ENCODE results near the gene NHSL2. TPM values are rescaled to one million over a fixed set of nuclear protein-coding genes. Genes with fewer than 3 reads are reported as not detected.

NHSL2 gene
- total and polyA plus RNA-seq, 2 of the 13 experiments (the other 11 are each of a cell fraction or from before 2014, with no cell fraction given) = not detected

GRCh38 chrX:72062916-72063315 is 152.3 kb downstream of the NHSL2 start:
- intact Hi-C loops (cut with micrococcal nuclease; ENCODE audit: unreplicated experiment) = no loop called here
- H3K9me3 ChIP-seq (ENCODE audit: low read length) = no peaks in the 10 kb centered on the region
- H3K4me1 ChIP-seq (ENCODE audit: insufficient read depth, low read length) = no peaks in the 10 kb centered on the region
- no peak for ATAC-seq
- TF ChIP-seq ZNF207 (IDR thresholded peaks at IDR 0.05; ENCODE audit: borderline replicate concordance) (no peak), ZNF160 (CRISPR knock-in tag; IDR thresholded peaks at IDR 0.05) (no peak)
- ChIA-PET POLR2A (no interaction called here), CTCF (ENCODE audit: low intra/inter-chr PET ratio, low total read pairs) (no interaction called here)
- H3K36me3 ChIP-seq (replicated peaks in 1 of 2; ENCODE audit: control insufficient read depth in 1 of 2, insufficient read depth in 2 of 2, low read length in 2 of 2) = no peaks in the 10 kb centered on the region
- WGBS (ENCODE audit: low lambda C conversion rate) = 6% methylated on average over 2 of the region's 6 CpGs
- H3K9ac ChIP-seq (ENCODE audit: insufficient read depth, low read depth, low read length) = no peak overlapping the region
- H3K4me3 ChIP-seq (replicated peaks in 1 of 3; ENCODE audit: insufficient read depth in 1 of 3, low read depth in 2 of 3, low read length in 3 of 3) = no peak overlapping the region
- DNase-seq (ENCODE audit: low spot score) = no peak
- no peaks in the 10 kb centered on the region for H3K79me2 ChIP-seq (ENCODE audit: insufficient read depth, low read length)
- no TSS peak for BruUV-seq (replicated peaks)
- H2AFZ ChIP-seq (ENCODE audit: low read length) = no peak overlapping the region
- H3K27me3 ChIP-seq (ENCODE audit: control insufficient read depth in 1 of 2, insufficient read depth in 2 of 2, low read length in 2 of 2) = no peaks in the 10 kb centered on the region
- in situ Hi-C loops (cut with HindIII; ENCODE audit: extremely low pct_ligation_motif_present, low pct_unique_long_range_greater_than_20kb) = no loop called here
- no peak overlapping the region for H3K27ac ChIP-seq (ENCODE audit: extremely low read length, insufficient read depth, low read length)
- no peak overlapping the region for H3K4me2 ChIP-seq (ENCODE audit: low read depth, low read length)
- FAIRE-seq = no peak
- no peaks in the 10 kb centered on the region for H4K20me1 ChIP-seq (ENCODE audit: insufficient read depth, low read length)

- DNase-seq (ENCODE audit: low spot score) (no peak), FAIRE-seq (no peak), ATAC-seq (no peak)
- H4K20me1 ChIP-seq (ENCODE audit: insufficient read depth, low read length) = no peaks in the 10 kb centered on the region
- H3K36me3 ChIP-seq (replicated peaks in 1 of 2; ENCODE audit: control insufficient read depth in 1 of 2, insufficient read depth in 2 of 2, low read length in 2 of 2) = no peaks in the 10 kb centered on the region
- no peak overlapping the region for H2AFZ ChIP-seq (ENCODE audit: low read length)
- POLR2A ChIA-PET = no interaction called here
- intact Hi-C loops (cut with micrococcal nuclease; ENCODE audit: unreplicated experiment) (no loop called here), in situ Hi-C loops (cut with HindIII; ENCODE audit: extremely low pct_ligation_motif_present, low pct_unique_long_range_greater_than_20kb) (no loop called here)
- no peaks in the 10 kb centered on the region for H3K9me3 ChIP-seq (ENCODE audit: low read length)
- no peaks in the 10 kb centered on the region for H3K79me2 ChIP-seq (ENCODE audit: insufficient read depth, low read length)
- H3K4me1 ChIP-seq (ENCODE audit: insufficient read depth, low read length) = no peaks in the 10 kb centered on the region
- BruUV-seq (replicated peaks) = no TSS peak
- no peak overlapping the region for H3K4me3 ChIP-seq (replicated peaks in 1 of 3; ENCODE audit: insufficient read depth in 1 of 3, low read depth in 2 of 3, low read length in 3 of 3)
- no peak overlapping the region for H3K27ac ChIP-seq (ENCODE audit: extremely low read length, insufficient read depth, low read length)
- no peaks in the 10 kb centered on the region for H3K27me3 ChIP-seq (ENCODE audit: control insufficient read depth in 1 of 2, insufficient read depth in 2 of 2, low read length in 2 of 2)
- TF ChIP-seq BCL6 (CRISPR knock-in tag; IDR thresholded peaks at IDR 0.05) (no peak), ZNF615 (CRISPR knock-in tag; IDR thresholded peaks at IDR 0.05; ENCODE audit: borderline replicate concordance) (no peak), ZNF549 (CRISPR knock-in tag; IDR thresholded peaks at IDR 0.05) (no peak), CSRNP2 (CRISPR knock-in tag; conservative IDR thresholded peaks at IDR 0.05; ENCODE audit: low read depth) (no peak)
- no peak overlapping the region for H3K4me2 ChIP-seq (ENCODE audit: low read depth, low read length)
- CTCF ChIA-PET (ENCODE audit: low intra/inter-chr PET ratio, low total read pairs) = no interaction called here
- H3K9ac ChIP-seq (ENCODE audit: insufficient read depth, low read depth, low read length) = no peak overlapping the region
- WGBS (ENCODE audit: low lambda C conversion rate) = 18% methylated on average over 11 of the region's 16 CpGs
These were observed 158.9 kb downstream of the NHSL2 start for GRCh38 chrX:72069350-72070160.

Measured in HepG2 (cell line).